CD4-positive, alpha-beta T cell (primary cell): ENCODE data around the gene CDC6. TPM values are rescaled to one million over a fixed set of nuclear protein-coding genes. Genes with fewer than 3 reads are reported as not detected.

Source experiments
- ATAC-seq: fragments of 200-7000 bp; cut with Tn5 transposase; one replicate; pipeline ENCODE4 v1.10.0; 2022; ENCODE audit warnings: mild to moderate bottlenecking; ENCODE audit not compliant: poor library complexity
- CTCF ChIA-PET: fragments of 350-600 bp; sonication (Branson Sonifier 250); formaldehyde crosslinking; loops from one replicate; lab custom pipeline; 2021; ENCODE audit warnings: antibody characterized with exemption, inconsistent platforms; lab: Charles Lee
- POLR2A ChIA-PET: fragments of 350-600 bp; sonication (Branson Sonifier 250); formaldehyde crosslinking; loops from one replicate; lab custom pipeline; 2021; ENCODE audit warnings: antibody characterized with exemption, inconsistent platforms; lab: Charles Lee
- DNase-seq, 14 experiments: peaks; one replicate each; pipeline ENCODE4 v3.0.0-alpha.2; 2013 to 2020; ENCODE audit warnings: mixed read lengths in 2 of 14
- H3K27ac ChIP-seq, 2 donors: one replicate each; pipeline versions ENCODE4 v1.5.1 to v1.7.0; 2013; ENCODE audit warnings: low read length in 2 of 2, low read depth in 1 of 2, mild to moderate bottlenecking in 1 of 2
- H3K27me3 ChIP-seq, 2 experiments: 1 replicate in 1 of 2; 2 replicates in 1 of 2; pipeline versions ENCODE4 v1.6.1 to v1.7.0; 2013; ENCODE audit warnings: low read length in 2 of 2, control low read depth in 1 of 2, mild to moderate bottlenecking in 1 of 2, moderate library complexity in 1 of 2; ENCODE audit not compliant: insufficient read depth in 2 of 2, control insufficient read depth in 1 of 2
- H3K36me3 ChIP-seq: one replicate; pipeline ENCODE4 v1.6.1; 2013; ENCODE audit warnings: low read length, control low read depth; ENCODE audit not compliant: insufficient read depth
- H3K4me1 ChIP-seq: one replicate; pipeline ENCODE4 v1.6.1; 2013; ENCODE audit warnings: low read length, control low read depth; ENCODE audit not compliant: insufficient read depth
- H3K4me3 ChIP-seq: one replicate; pipeline ENCODE4 v1.5.1; 2013; ENCODE audit warnings: mild to moderate bottlenecking, low read length, moderate library complexity
- H3K9me3 ChIP-seq, 2 experiments: 1 replicate in 1 of 2; 2 replicates in 1 of 2; pipeline versions ENCODE4 v1.6.1 to v1.7.0; 2013; ENCODE audit warnings: low read length in 2 of 2, mild to moderate bottlenecking in 2 of 2, control low read depth in 1 of 2, moderate library complexity in 1 of 2; ENCODE audit not compliant: control insufficient read depth in 1 of 2, insufficient read depth in 1 of 2
- H3K27ac Mint-ChIP-seq: one replicate; pipeline ENCODE4 v1.8.0; 2020; ENCODE audit warnings: mixed read lengths
- H3K27me3 Mint-ChIP-seq: one replicate; pipeline ENCODE4 v1.8.0; 2021; ENCODE audit warnings: mixed read lengths
- H3K36me3 Mint-ChIP-seq: one replicate; pipeline ENCODE4 v1.8.0; 2021; ENCODE audit warnings: low read depth, mixed read lengths
- H3K4me1 Mint-ChIP-seq: one replicate; pipeline ENCODE4 v1.8.0; 2021; ENCODE audit warnings: low read depth, mixed read lengths
- H3K4me3 Mint-ChIP-seq: one replicate; pipeline ENCODE4 v1.8.0; 2020; ENCODE audit warnings: mild to moderate bottlenecking, mixed read lengths
- H3K9me3 Mint-ChIP-seq: one replicate; pipeline ENCODE4 v1.8.0; 2020; ENCODE audit warnings: mixed read lengths
- intact Hi-C, 2 experiments: fragments of 100-400 bp; cut with DNase I in 1 of 2; cut with micrococcal nuclease in 1 of 2; formaldehyde crosslinking; loops; one replicate each; pipeline versions ENCODE4 v1.15.1 to v1.9.0; 2023 to 2025; cut with DNase I, micrococcal nuclease
- total RNA-seq, 174 experiments: library from RNA in 2 of 174; stranded (reverse) in 2 of 174; gene quantifications; one replicate each; pipeline ENCODE4 v1.2.3 and lab custom pipeline; 2021 to 2026
- TF ChIP-seq, protein P1 (sequence below): fragments of 200-600 bp; IDR thresholded peaks from one replicate; pipeline ENCODE4 v1.8.0; 2022; ENCODE audit warnings: antibody characterized with exemption, mild to moderate bottlenecking

Gene CDC6
- total RNA-seq, 2 experiments from 2014 or later: 1.0 to 1.8 TPM

DNA sequence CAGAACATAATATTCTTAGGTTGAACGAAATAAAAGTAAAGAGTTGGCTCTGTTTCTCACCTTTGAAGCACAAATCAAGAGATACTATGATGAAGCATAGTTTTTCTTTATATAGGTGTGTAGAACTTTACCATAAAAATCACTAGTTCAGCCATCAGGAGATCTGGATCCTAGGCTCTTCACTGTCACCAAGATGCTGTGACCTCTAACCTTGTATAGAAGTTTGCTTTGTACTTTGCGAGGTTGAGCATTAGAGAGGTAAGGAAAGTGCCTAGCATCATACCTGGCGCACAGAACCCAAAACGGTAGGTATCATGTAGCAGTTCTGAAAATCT is 553 bp upstream of the CDC6 start:
- POLR2A ChIA-PET: no interaction called here
- H3K27ac ChIP-seq: no peak overlapping the region
- H3K4me1 Mint-ChIP-seq: peaks cover 32% of the 10 kb centered on the region

DNA sequence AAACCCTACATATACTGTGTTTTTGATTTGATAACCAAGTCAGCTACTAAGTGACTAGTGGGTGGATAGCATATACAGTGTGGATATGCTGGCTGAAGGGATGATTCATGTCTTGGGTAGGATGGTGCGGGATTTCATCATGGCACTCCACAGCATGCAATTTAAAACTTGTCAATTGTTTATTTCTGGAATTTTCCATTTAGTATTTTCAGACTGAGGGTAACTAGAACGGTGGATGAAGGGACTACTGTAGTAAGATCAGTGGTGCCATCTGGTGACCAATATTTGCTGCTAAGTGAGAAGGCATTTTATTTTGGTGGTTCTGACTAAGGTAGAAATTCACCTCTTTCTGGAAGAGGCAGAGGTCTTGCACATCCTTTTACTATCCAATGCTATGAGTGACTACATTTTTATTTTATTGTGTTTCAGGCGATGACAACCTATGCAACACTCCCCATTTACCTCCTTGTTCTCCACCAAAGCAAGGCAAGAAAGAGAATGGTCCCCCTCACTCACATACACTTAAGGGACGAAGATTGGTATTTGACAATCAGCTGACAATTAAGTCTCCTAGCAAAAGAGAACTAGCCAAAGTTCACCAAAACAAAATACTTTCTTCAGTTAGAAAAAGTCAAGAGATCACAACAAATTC is 3.1 kb downstream of the CDC6 start:
- H3K27ac ChIP-seq: no peak overlapping the region
- H3K36me3 ChIP-seq: no peaks in the 10 kb centered on the region
- H3K4me1 ChIP-seq: peaks cover 20% of the 10 kb centered on the region
- intact Hi-C loops: loop anchor here (1.0 to 2.0 kb wide), 3 partner anchors 88 to 277 kb away; partner anchors contain the start of gene CSF3 (in 1 of the 2)
- H3K4me3 ChIP-seq: no peak overlapping the region
- ATAC-seq (no peak), DNase-seq (peak in 7 of 14 experiments; percentile 19 to 73 (median 46))
- no peaks in the 10 kb centered on the region for H3K27me3 Mint-ChIP-seq
- no peaks in the 10 kb centered on the region for H3K27me3 ChIP-seq
- no peak overlapping the region for H3K27ac Mint-ChIP-seq
- POLR2A ChIA-PET: interaction anchor here (1.4 kb wide), 1 partner anchor 27 kb away, joined by 3 read pairs; no protein-coding TSS in a partner anchor
- H3K9me3 Mint-ChIP-seq: no peaks in the 10 kb centered on the region
- H3K9me3 ChIP-seq: no peaks in the 10 kb centered on the region
- CTCF ChIA-PET: interaction anchor here (0.6 to 1.4 kb wide), 4 partner anchors 89 to 185 kb away, joined by 3 to 4 read pairs (median 3); no protein-coding TSS in a partner anchor
- H3K4me1 Mint-ChIP-seq: peaks cover 21% of the 10 kb centered on the region
- H3K4me3 Mint-ChIP-seq: peak overlapping the region; percentile 52
- TF ChIP-seq, protein P1, sequence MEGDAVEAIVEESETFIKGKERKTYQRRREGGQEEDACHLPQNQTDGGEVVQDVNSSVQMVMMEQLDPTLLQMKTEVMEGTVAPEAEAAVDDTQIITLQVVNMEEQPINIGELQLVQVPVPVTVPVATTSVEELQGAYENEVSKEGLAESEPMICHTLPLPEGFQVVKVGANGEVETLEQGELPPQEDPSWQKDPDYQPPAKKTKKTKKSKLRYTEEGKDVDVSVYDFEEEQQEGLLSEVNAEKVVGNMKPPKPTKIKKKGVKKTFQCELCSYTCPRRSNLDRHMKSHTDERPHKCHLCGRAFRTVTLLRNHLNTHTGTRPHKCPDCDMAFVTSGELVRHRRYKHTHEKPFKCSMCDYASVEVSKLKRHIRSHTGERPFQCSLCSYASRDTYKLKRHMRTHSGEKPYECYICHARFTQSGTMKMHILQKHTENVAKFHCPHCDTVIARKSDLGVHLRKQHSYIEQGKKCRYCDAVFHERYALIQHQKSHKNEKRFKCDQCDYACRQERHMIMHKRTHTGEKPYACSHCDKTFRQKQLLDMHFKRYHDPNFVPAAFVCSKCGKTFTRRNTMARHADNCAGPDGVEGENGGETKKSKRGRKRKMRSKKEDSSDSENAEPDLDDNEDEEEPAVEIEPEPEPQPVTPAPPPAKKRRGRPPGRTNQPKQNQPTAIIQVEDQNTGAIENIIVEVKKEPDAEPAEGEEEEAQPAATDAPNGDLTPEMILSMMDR: peak; percentile 45
- H3K36me3 Mint-ChIP-seq: no peaks in the 10 kb centered on the region

More for the DNA sequence above, 553 bp upstream of the CDC6 start:
- CTCF ChIA-PET: no interaction called here
- Mint-ChIP-seq H3K4me3 (peak overlapping the region; percentile 95), H3K36me3 (peaks cover 17% of the 10 kb centered on the region), H3K27ac (peak overlapping the region; percentile 60), H3K9me3 (no peaks in the 10 kb centered on the region), H3K27me3 (no peaks in the 10 kb centered on the region)
- Histone ChIP-seq H3K4me3 (no peak overlapping the region), H3K4me1 (peaks cover 27% of the 10 kb centered on the region), H3K27me3 (no peaks in the 10 kb centered on the region), H3K9me3 (no peaks in the 10 kb centered on the region), H3K36me3 (no peaks in the 10 kb centered on the region)
- DNase-seq (no peak), ATAC-seq (no peak)
- intact Hi-C loops: loop anchor here (1.0 to 5.0 kb wide), 5 partner anchors 30 to 130 kb away; partner anchors contain the start of genes TOP2A (in 1 of the 2) and WIPF2 (in 1 of the 2)
- TF ChIP-seq, protein P1: no peak

DNA sequence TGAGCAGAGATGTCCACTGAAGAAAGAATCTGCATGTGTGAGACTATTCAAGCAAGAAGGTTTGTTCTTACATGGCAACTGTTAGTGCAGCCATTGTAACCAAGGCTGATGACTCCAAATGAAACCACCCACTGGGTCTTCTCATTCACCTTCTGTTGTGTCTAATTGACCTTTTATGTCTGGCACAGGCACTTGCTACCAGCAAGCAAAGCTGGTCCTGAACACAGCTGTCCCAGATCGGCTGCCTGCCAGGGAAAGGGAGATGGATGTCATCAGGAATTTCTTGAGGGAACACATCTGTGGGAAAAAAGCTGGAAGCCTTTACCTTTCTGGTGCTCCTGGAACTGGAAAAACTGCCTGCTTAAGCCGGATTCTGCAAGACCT is 3.6 kb downstream of the CDC6 start:
- Mint-ChIP-seq H3K36me3 (no peaks in the 10 kb centered on the region), H3K4me1 (peaks cover 21% of the 10 kb centered on the region), H3K4me3 (no peak overlapping the region), H3K27me3 (no peaks in the 10 kb centered on the region), H3K27ac (no peak overlapping the region), H3K9me3 (no peaks in the 10 kb centered on the region)
- no peaks in the 10 kb centered on the region for H3K36me3 ChIP-seq
- ChIA-PET CTCF (interaction anchor here (0.6 to 1.4 kb wide), 4 partner anchors 90 to 264 kb away, joined by 3 to 4 read pairs (median 3); no protein-coding TSS in a partner anchor), POLR2A (no interaction called here)
- H3K27ac ChIP-seq: no peak overlapping the region
- peaks cover 20% of the 10 kb centered on the region for H3K4me1 ChIP-seq
- H3K9me3 ChIP-seq: no peaks in the 10 kb centered on the region
- TF ChIP-seq, protein P1: no peak
- H3K27me3 ChIP-seq: no peaks in the 10 kb centered on the region
- no peak for ATAC-seq
- no peak overlapping the region for H3K4me3 ChIP-seq
- DNase-seq: no peak
- intact Hi-C loops: loop anchor here in 1 of 2 experiments (2.0 kb wide), 1 partner anchor 276 kb away; the partner anchor contains the start of gene CSF3
